Left lobe of liver (tissue), 2 donors: Measurements from ENCODE around the gene ITPRID1. TPM values are rescaled to one million over a fixed set of nuclear protein-coding genes. Genes with fewer than 3 reads are reported as not detected.

Source experiments
- ATAC-seq: fragments of 200-7000 bp; cut with Tn5 transposase; one replicate; pipeline ENCODE4 v1.9.1; 2020; ENCODE audit warnings: mild to moderate bottlenecking, moderate library complexity
- DNase-seq: peaks from one replicate; pipeline ENCODE4 v3.0.0-alpha.2; 2020; ENCODE audit warnings: low spot score
- total RNA-seq: library from RNA; stranded (reverse); gene quantifications from one replicate; pipeline ENCODE4 v1.2.1, GENCODE V29; 2021
- donor health status: DM: no; HTN: no; CAD: no; lungs with moderate emphysema.
- donor health status: DM: no; HTN: yes; CAD: no.

The ITPRID1 gene
- total RNA-seq, 1 donor from 2014 or later: not detected

GRCh38 chr7:31692871-31693270 is 179.0 kb downstream of the ITPRID1 start:
- DNase-seq (no peak), ATAC-seq (no peak)

- ATAC-seq (no peak), DNase-seq (no peak)
These were observed 182.1 kb downstream of the ITPRID1 start for GRCh38 chr7:31695859-31696614.

GRCh38 chr7:31699050-31699449 is 185.2 kb downstream of the ITPRID1 start:
- DNase-seq (no peak), ATAC-seq (no peak)

GRCh38 chr7:31702354-31702753 is 188.5 kb downstream of the ITPRID1 start:
- DNase-seq (no peak), ATAC-seq (no peak)

- ATAC-seq: no peak
These were observed 191.5 kb downstream of the ITPRID1 start for GRCh38 chr7:31705377-31705776.

GRCh38 chr7:31707089-31707488 is 193.2 kb downstream of the ITPRID1 start:
- no peak for DNase-seq

More at GRCh38 chr7:31705377-31705776, 191.5 kb downstream of the ITPRID1 start:
- no peak for DNase-seq

More at GRCh38 chr7:31707089-31707488, 193.2 kb downstream of the ITPRID1 start:
- no peak for ATAC-seq

Other genes with a start within 250 kb of the ITPRID1 start
- gene NEUROD6, start 173.4 kb upstream of the ITPRID1 start, total RNA-seq: not detected
- gene PPP1R17, start 173.1 kb downstream of the ITPRID1 start, total RNA-seq: not detected